SK-N-SH treated with all-trans-retinoic acid at 6 μM for 48 hours (cell line): ENCODE measurements around the gene MUSK.

Experiments used
- ARNTL ChIP-seq: fragments of 450-650 bp; formaldehyde crosslinking; IDR thresholded peaks from 2 replicates; pipeline ENCODE4 v1.5.0; 2020; ENCODE audit warnings: low read depth, mild to moderate bottlenecking, moderate library complexity, borderline replicate concordance
- CSDC2 ChIP-seq: fragments of 250-450 bp; sonication (Bioruptor Pico); IDR thresholded peaks from 2 replicates; pipeline ENCODE4 v1.5.0; 2020; ENCODE audit warnings: mild to moderate bottlenecking, moderate library complexity
- PATZ1 ChIP-seq: fragments of 250-450 bp; sonication (Bioruptor Pico); IDR thresholded peaks from 2 replicates; pipeline ENCODE4 v1.8.0; 2020; ENCODE audit warnings: mild to moderate bottlenecking, moderate library complexity, borderline replicate concordance
- POU6F1 ChIP-seq: fragments of 250-450 bp; sonication (Bioruptor Pico); IDR thresholded peaks from 2 replicates; pipeline ENCODE4 v1.8.0; 2021; ENCODE audit warnings: low read depth, mild to moderate bottlenecking, moderate library complexity, borderline replicate concordance
- PPARA ChIP-seq: fragments of 250-450 bp; sonication (Bioruptor Pico); IDR thresholded peaks from 2 replicates; pipeline ENCODE4 v1.5.0; 2020; ENCODE audit warnings: mild to moderate bottlenecking, borderline replicate concordance
- RARB ChIP-seq: fragments of 250-450 bp; sonication (Bioruptor Pico); IDR thresholded peaks from 2 replicates; pipeline ENCODE4 v1.8.0; 2021; ENCODE audit warnings: mild to moderate bottlenecking, moderate library complexity
- SNAI2 ChIP-seq: fragments of 250-450 bp; sonication (Bioruptor Pico); IDR thresholded peaks from 2 replicates; pipeline ENCODE4 v1.5.0; 2020; ENCODE audit warnings: mild to moderate bottlenecking, moderate library complexity
- TOX ChIP-seq: fragments of 250-450 bp; sonication (Bioruptor Pico); IDR thresholded peaks from 2 replicates; pipeline ENCODE4 v1.8.0; 2021; ENCODE audit warnings: mild to moderate bottlenecking, moderate library complexity, borderline replicate concordance
- ZC3H10 ChIP-seq: fragments of 250-450 bp; sonication (Bioruptor Pico); IDR thresholded peaks from 2 replicates; pipeline ENCODE4 v1.5.1; 2021; ENCODE audit warnings: mild to moderate bottlenecking, moderate library complexity
- ZFP30 ChIP-seq: fragments of 450-650 bp; formaldehyde crosslinking; IDR thresholded peaks from 2 replicates; pipeline ENCODE4 v1.5.0; 2022; ENCODE audit warnings: mild to moderate bottlenecking, moderate library complexity
- ZNF565 ChIP-seq: fragments of 450-650 bp; formaldehyde crosslinking; conservative IDR thresholded peaks from 2 replicates; pipeline ENCODE4 v1.5.0; 2020; ENCODE audit warnings: low read depth, mild to moderate bottlenecking, moderate library complexity

DNA sequence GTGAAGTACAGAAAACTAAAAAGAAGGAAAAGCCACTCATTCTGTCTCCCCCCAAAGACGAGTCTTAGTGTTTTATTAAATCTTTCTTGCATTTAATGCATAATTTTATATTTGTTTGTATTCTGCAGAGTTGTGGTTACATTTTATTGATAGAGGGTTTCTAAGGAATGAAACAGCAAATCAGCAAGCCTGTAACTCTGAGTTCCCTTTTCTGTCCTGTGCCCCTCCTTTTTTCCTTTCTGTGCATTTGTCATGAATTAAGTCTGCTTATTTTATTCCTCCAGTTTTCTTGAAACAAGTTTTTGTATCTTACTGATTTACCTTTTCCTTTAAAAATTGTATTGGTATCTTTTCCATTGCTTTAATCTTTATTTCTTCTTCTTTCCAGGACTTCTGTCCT lies 132.8 kb downstream of the MUSK start:
- TF ChIP-seq SNAI2 (CRISPR knock-in tag) (no peak), CSDC2 (CRISPR knock-in tag) (no peak), TOX (CRISPR knock-in tag) (no peak), ARNTL (no peak), ZC3H10 (CRISPR knock-in tag) (no peak), RARB (CRISPR knock-in tag) (no peak), PATZ1 (CRISPR knock-in tag) (no peak), POU6F1 (CRISPR knock-in tag) (no peak), ZFP30 (no peak), ZNF565 (CRISPR knock-in tag) (no peak), PPARA (CRISPR knock-in tag) (no peak)
